H1 (cell line): ENCODE data around the gene DNASE1L1. TPM values are rescaled to one million over a fixed set of nuclear protein-coding genes. Genes with fewer than 3 reads are reported as not detected.

Experiments used
- ASH2L ChIP-seq: fragments of 200-600, 300-600 bp; sonication (generic); IDR thresholded peaks from one replicate; pipeline ENCODE4 v1.7.1; 2017; ENCODE audit warnings: low read length
- BACH1 ChIP-seq: IDR thresholded peaks from 2 replicates; pipeline ENCODE4 v1.6.1; 2012; ENCODE audit warnings: low read length, improper control_type of control experiment
- CEBPB ChIP-seq: IDR thresholded peaks from 2 replicates; pipeline ENCODE4 v1.6.1; 2012; ENCODE audit warnings: low read depth, low read length
- CHD1 ChIP-seq: IDR thresholded peaks from 2 replicates; pipeline ENCODE4 v1.6.1; 2012; ENCODE audit warnings: low read depth, low read length, improper control_type of control experiment
- CHD2 ChIP-seq: IDR thresholded peaks from 2 replicates; pipeline ENCODE4 v1.6.1; 2012; ENCODE audit warnings: low read length, improper control_type of control experiment
- CREB1 ChIP-seq: IDR thresholded peaks from 2 replicates; pipeline ENCODE4 v1.6.1; 2012; ENCODE audit warnings: inconsistent platforms
- CTBP2 ChIP-seq: IDR thresholded peaks from 2 replicates; pipeline ENCODE4 v1.7.0; 2011; ENCODE audit warnings: borderline replicate concordance, mild to moderate bottlenecking, moderate library complexity, mixed read lengths, low read length; ENCODE audit not compliant: insufficient read depth, insufficient read length
- EGR1 ChIP-seq: IDR thresholded peaks from 2 replicates; pipeline ENCODE4 v1.6.1; 2011; ENCODE audit warnings: low read depth, low read length, borderline replicate concordance
- EP300 ChIP-seq, 2 experiments: IDR thresholded peaks; 1 replicate in 1 of 2; 2 replicates in 1 of 2; pipeline ENCODE4 v1.6.1; 2011 to 2012; ENCODE audit warnings: low read depth in 2 of 2, low read length in 2 of 2, mild to moderate bottlenecking in 2 of 2, borderline replicate concordance in 1 of 2, inconsistent platforms in 1 of 2, moderate library complexity in 1 of 2
- EZH2 ChIP-seq: fragments of 200-600 bp; sonication (generic); IDR thresholded peaks from 2 replicates; pipeline ENCODE4 v1.7.1; 2012; ENCODE audit warnings: low read depth, mild to moderate bottlenecking, moderate library complexity, low read length, inconsistent platforms; ENCODE audit not compliant: severe bottlenecking
- JUND ChIP-seq: IDR thresholded peaks from 2 replicates; pipeline ENCODE4 v1.6.1; 2011; ENCODE audit warnings: mild to moderate bottlenecking, improper control_type of control experiment, low read length
- KDM4A ChIP-seq: IDR thresholded peaks from one replicate; pipeline ENCODE4 v1.7.1; 2012; ENCODE audit warnings: low read depth, mild to moderate bottlenecking, moderate library complexity, low read length, inconsistent platforms; ENCODE audit not compliant: severe bottlenecking
- MAFK ChIP-seq: IDR thresholded peaks from 2 replicates; pipeline ENCODE4 v1.6.1; 2012; ENCODE audit warnings: low read depth, mild to moderate bottlenecking, improper control_type of control experiment, low read length
- RAD21 ChIP-seq, 2 experiments: IDR thresholded peaks in 1 of 2; conservative IDR thresholded peaks in 1 of 2; 2 replicates each; pipeline ENCODE4 v1.6.1; 2011; ENCODE audit warnings: low read depth in 2 of 2, low read length in 2 of 2, improper control_type of control experiment in 1 of 2, inconsistent platforms in 1 of 2, mild to moderate bottlenecking in 1 of 2, moderate library complexity in 1 of 2
- RNF2 ChIP-seq: fragments of 200-900, 300-1000 bp; sonication (generic); IDR thresholded peaks from 2 replicates; pipeline ENCODE4 v1.7.1; 2016; ENCODE audit warnings: borderline replicate concordance, low read depth, mild to moderate bottlenecking, antibody characterized with exemption, low read length; ENCODE audit not compliant: poor library complexity, severe bottlenecking; ENCODE audit errors: missing control alignments
- RXRA ChIP-seq: IDR thresholded peaks from 2 replicates; pipeline ENCODE4 v1.6.1; 2011; ENCODE audit warnings: low read depth, mild to moderate bottlenecking, low read length, moderate library complexity; ENCODE audit not compliant: insufficient read depth
- SIN3A ChIP-seq, 2 experiments: IDR thresholded peaks in 1 of 2; conservative IDR thresholded peaks in 1 of 2; 2 replicates each; pipeline ENCODE4 v1.6.1; 2011 to 2012; ENCODE audit warnings: low read length in 2 of 2, improper control_type of control experiment in 1 of 2, low read depth in 1 of 2, mild to moderate bottlenecking in 1 of 2
- SIX5 ChIP-seq: IDR thresholded peaks from 2 replicates; pipeline ENCODE4 v1.6.1; 2011; ENCODE audit warnings: mild to moderate bottlenecking, low read depth, low read length
- SP4 ChIP-seq: IDR thresholded peaks from 2 replicates; pipeline ENCODE4 v1.6.1; 2012; ENCODE audit warnings: low read length, inconsistent platforms
- SRF ChIP-seq: IDR thresholded peaks from 2 replicates; pipeline ENCODE4 v1.6.1; 2011; ENCODE audit warnings: mild to moderate bottlenecking, low read depth, low read length, moderate library complexity
- TAF1 ChIP-seq: IDR thresholded peaks from 2 replicates; pipeline ENCODE4 v1.6.1; 2011; ENCODE audit warnings: mild to moderate bottlenecking, low read depth, low read length
- TCF12 ChIP-seq: IDR thresholded peaks from 2 replicates; pipeline ENCODE4 v1.6.1; 2011; ENCODE audit warnings: low read depth, mild to moderate bottlenecking, low read length
- USF2 ChIP-seq: IDR thresholded peaks from 2 replicates; pipeline ENCODE4 v1.6.1; 2011; ENCODE audit warnings: low read length, improper control_type of control experiment
- polyA plus RNA-seq, 7 experiments: library from polyadenylated mRNA; depleted of rRNA in 3 of 7; stranded (reverse) in 5 of 7; unstranded in 2 of 7; fragments of >200 nt in 5 of 7; fragments of 200-250 nt in 2 of 7; gene quantifications; 1 replicate in 5 of 7; 2 replicates in 1 of 7; 4 replicates in 1 of 7; pipeline versions ENCODE4 v1.2.1 to v1.2.3, GENCODE V29; 2011 to 2013; ENCODE audit warnings: missing spikeins in 2 of 7, mixed read lengths in 2 of 7
- total RNA-seq: library from RNA; stranded (reverse); fragmentation: NEBNext Ultra II Directional; extraction: Animal tissue kit (Norgen Biotek cat#: 25700); gene quantifications from 2 replicates; pipeline ENCODE4 v1.2.1, GENCODE V29; 2021

DNASE1L1 gene
- total and polyA plus RNA-seq, 2 of the 8 experiments (the other 6 are each of a cell fraction or from before 2014, with no cell fraction given) = 8.7 to 30.0 TPM

- TF ChIP-seq RXRA (no peak), SIN3A (conservative IDR thresholded peaks at IDR 0.05 in 1 of 2, IDR thresholded peaks at IDR 0.05 in 1 of 2; ENCODE audit: low read depth in 1 of 2, low read length in 2 of 2) (no peak), SRF (no peak), BACH1 (no peak), CTBP2 (no peak), KDM4A (no peak), CEBPB (no peak), CREB1 (peak; percentile 98), USF2 (no peak), SP4 (0 out of 2 replicates have a peak, but pooled peaks have one; percentile 26), CHD2 (peak; percentile 93), TAF1 (peak; percentile 43; the same call in 1 of the 2 replicates), EGR1 (peak; percentile 62; the same call in 1 of the 2 replicates), RAD21 (IDR thresholded peaks at IDR 0.05 in 1 of 2, conservative IDR thresholded peaks at IDR 0.05 in 1 of 2; ENCODE audit: low read depth in 2 of 2, low read length in 2 of 2) (no peak), JUND (no peak), CHD1 (no peak), TCF12 (no peak), ASH2L (no peak), SIX5 (no peak), MAFK (no peak), EP300 (IDR thresholded peaks at IDR 0.05; ENCODE audit: borderline replicate concordance in 1 of 2, low read depth in 2 of 2, low read length in 2 of 2) (no peak), EZH2 (no peak), RNF2 (no peak)
These were observed 30.1 kb downstream of the DNASE1L1 start, which contains the start of gene EMD (continued) for GRCh38 chrX:154378799-154379568.
